Measurements from ENCODE around the gene SETD3. TPM values are rescaled to one million over a fixed set of nuclear protein-coding genes. Genes with fewer than 3 reads are reported as not detected.
A peak's percentile ranks its signal among the peaks of the same experiment; 100 is the strongest.

The SETD3 gene
- polyA plus RNA-seq: 44.0 and 49.6 TPM in 2 replicates
- 171 and 176 TPM in 2 replicates for polyA minus RNA-seq

- no peaks in the 10 kb centered on the region for H3K9me3 ChIP-seq (ENCODE audit: low read length)
- peaks cover 78% of the 10 kb centered on the region for H3K79me2 ChIP-seq (replicated peaks; ENCODE audit: insufficient read depth, low read length)
- H3K4me3 ChIP-seq (ENCODE audit: low read length): peak within 1 kb of the TSS; percentile 87
- H3K36me3 ChIP-seq (ENCODE audit: insufficient read depth, low read length): no peaks in the 10 kb centered on the region
- H3K9ac ChIP-seq (ENCODE audit: low read length): peak within 1 kb of the TSS; percentile 75
- peak within 1 kb of the TSS; percentile 79 for H2AFZ ChIP-seq (ENCODE audit: low read depth, low read length)
- no peaks in the 10 kb centered on the region for H3K9me2 ChIP-seq (ENCODE audit: insufficient read depth, low read length)
- H3K27ac ChIP-seq (ENCODE audit: low read length): peak within 1 kb of the TSS; percentile 80
- TF ChIP-seq EZH2 (IDR thresholded peaks at IDR 0.05; ENCODE audit: borderline replicate concordance, insufficient read depth, low read length, poor library complexity, severe bottlenecking) (no peak), MXI1 (conservative IDR thresholded peaks at IDR 0.05; ENCODE audit: poor library complexity, severe bottlenecking) (peak; percentile 91), RAD21 (conservative IDR thresholded peaks at IDR 0.05) (peak; percentile 40), POLR2AphosphoS5 (IDR thresholded peaks at IDR 0.05) (no peak), SMC3 (conservative IDR thresholded peaks at IDR 0.05; ENCODE audit: poor library complexity) (peak; percentile 46), CTCF (IDR thresholded peaks at IDR 0.05; ENCODE audit: poor library complexity, severe bottlenecking) (peak; percentile 35)
- no peaks in the 10 kb centered on the region for H4K20me1 ChIP-seq (ENCODE audit: insufficient read depth)
- H3F3A ChIP-seq (ENCODE audit: insufficient read depth, low read length, poor library complexity, severe bottlenecking): no peaks in the 10 kb centered on the region
- H3K27me3 ChIP-seq (ENCODE audit: insufficient read depth, low read depth, low read length): no peaks in the 10 kb centered on the region
- H3K4me2 ChIP-seq (ENCODE audit: low read length): peak within 1 kb of the TSS; percentile 63
Observed at GRCh38 chr14:99479906-99480869, at the start of gene SETD3. SETD3 (minus strand) TSS chr14:99480859; CDS start chr14:99465805, 15,054 bp downstream.

- Histone ChIP-seq H3K9me2 (ENCODE audit: insufficient read depth, low read length) (no peaks in the 10 kb centered on the region), H3K4me2 (ENCODE audit: low read length) (no peak overlapping the region), H4K20me1 (ENCODE audit: insufficient read depth) (no peaks in the 10 kb centered on the region), H3K79me2 (replicated peaks; ENCODE audit: insufficient read depth, low read length) (no peaks in the 10 kb centered on the region), H3K4me3 (ENCODE audit: low read length) (no peak overlapping the region), H3K27me3 (ENCODE audit: insufficient read depth, low read depth, low read length) (no peaks in the 10 kb centered on the region), H3K9me3 (ENCODE audit: low read length) (no peaks in the 10 kb centered on the region), H3K9ac (ENCODE audit: low read length) (no peak overlapping the region), H2AFZ (ENCODE audit: low read depth, low read length) (no peak overlapping the region), H3K27ac (ENCODE audit: low read length) (no peak overlapping the region), H3F3A (ENCODE audit: insufficient read depth, low read length, poor library complexity, severe bottlenecking) (no peaks in the 10 kb centered on the region), H3K36me3 (ENCODE audit: insufficient read depth, low read length) (no peaks in the 10 kb centered on the region)
- no peak for TF ChIP-seq EZH2 (IDR thresholded peaks at IDR 0.05; ENCODE audit: borderline replicate concordance, insufficient read depth, low read length, poor library complexity, severe bottlenecking)
- TF ChIP-seq EP300 (conservative IDR thresholded peaks at IDR 0.05; ENCODE audit: poor library complexity, severe bottlenecking): no peak
- no peak for TF ChIP-seq REST (IDR thresholded peaks at IDR 0.05; ENCODE audit: borderline replicate concordance)
- no peak for TF ChIP-seq CTCF (IDR thresholded peaks at IDR 0.05; ENCODE audit: poor library complexity, severe bottlenecking)
- TF ChIP-seq POLR2AphosphoS5 (IDR thresholded peaks at IDR 0.05): no peak
- TF ChIP-seq SMC3 (conservative IDR thresholded peaks at IDR 0.05; ENCODE audit: poor library complexity): no peak
- TF ChIP-seq RAD21 (conservative IDR thresholded peaks at IDR 0.05): no peak
- TF ChIP-seq TAF1 (IDR thresholded peaks at IDR 0.05; ENCODE audit: low read depth): no peak
- TF ChIP-seq MXI1 (conservative IDR thresholded peaks at IDR 0.05; ENCODE audit: poor library complexity, severe bottlenecking): no peak
Observed at GRCh38 chr14:99529899-99530298, 49.2 kb upstream of the SETD3 start.
